Gastroesophageal sphincter (tissue), 3 donors: ENCODE data around the gene ZNF292.

ENCODE experiments used
- EP300 ChIP-seq: sonication (generic); formaldehyde crosslinking; IDR thresholded peaks from one replicate; pipeline ENCODE4 v1.6.1; 2017; ENCODE audit warnings: antibody characterized with exemption, mild to moderate bottlenecking
- POLR2A ChIP-seq, 2 donors: fragments of 450-650 bp; IDR thresholded peaks; one replicate each; pipeline ENCODE4 v1.6.1; 2017; ENCODE audit warnings: antibody characterized with exemption in 2 of 2, mild to moderate bottlenecking in 2 of 2, moderate library complexity in 1 of 2
- TF ChIP-seq, protein P1 (sequence below), 4 experiments: fragments of 200-600 bp in 2 of 4; fragments of 450-650 bp in 2 of 4; sonication (generic) in 1 of 4; IDR thresholded peaks; one replicate each; pipeline ENCODE4 v1.5.1; 2017 to 2019; ENCODE audit warnings: antibody characterized with exemption in 4 of 4, mild to moderate bottlenecking in 2 of 4, moderate library complexity in 2 of 4

DNA sequence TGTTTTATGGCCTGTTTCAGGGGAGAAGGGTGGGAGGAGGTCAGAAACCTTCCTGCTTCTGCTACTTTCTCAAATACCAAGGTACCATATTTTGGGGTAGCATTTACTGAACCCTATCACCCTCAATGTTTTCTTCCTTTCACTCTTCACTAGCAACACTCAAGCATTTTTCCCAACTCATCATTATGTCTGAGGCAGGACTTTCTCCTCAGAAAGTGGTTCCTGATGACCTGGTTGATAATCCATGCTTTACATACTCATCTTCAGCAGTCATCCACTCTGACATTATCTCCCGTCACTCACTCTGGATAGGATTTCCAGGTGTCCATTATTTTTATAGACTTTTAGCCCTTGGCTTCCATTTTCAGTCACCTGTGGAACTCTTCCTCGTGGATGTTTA lies 21.1 kb downstream of the ZNF292 start:
- TF ChIP-seq, protein P1, sequence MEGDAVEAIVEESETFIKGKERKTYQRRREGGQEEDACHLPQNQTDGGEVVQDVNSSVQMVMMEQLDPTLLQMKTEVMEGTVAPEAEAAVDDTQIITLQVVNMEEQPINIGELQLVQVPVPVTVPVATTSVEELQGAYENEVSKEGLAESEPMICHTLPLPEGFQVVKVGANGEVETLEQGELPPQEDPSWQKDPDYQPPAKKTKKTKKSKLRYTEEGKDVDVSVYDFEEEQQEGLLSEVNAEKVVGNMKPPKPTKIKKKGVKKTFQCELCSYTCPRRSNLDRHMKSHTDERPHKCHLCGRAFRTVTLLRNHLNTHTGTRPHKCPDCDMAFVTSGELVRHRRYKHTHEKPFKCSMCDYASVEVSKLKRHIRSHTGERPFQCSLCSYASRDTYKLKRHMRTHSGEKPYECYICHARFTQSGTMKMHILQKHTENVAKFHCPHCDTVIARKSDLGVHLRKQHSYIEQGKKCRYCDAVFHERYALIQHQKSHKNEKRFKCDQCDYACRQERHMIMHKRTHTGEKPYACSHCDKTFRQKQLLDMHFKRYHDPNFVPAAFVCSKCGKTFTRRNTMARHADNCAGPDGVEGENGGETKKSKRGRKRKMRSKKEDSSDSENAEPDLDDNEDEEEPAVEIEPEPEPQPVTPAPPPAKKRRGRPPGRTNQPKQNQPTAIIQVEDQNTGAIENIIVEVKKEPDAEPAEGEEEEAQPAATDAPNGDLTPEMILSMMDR (IDR thresholded peaks at IDR 0.05), result no peak
- TF ChIP-seq POLR2A (IDR thresholded peaks at IDR 0.05) (no peak), EP300 (no peak)
